Measurements from ENCODE around the gene ZNF697. TPM values are rescaled to one million over a fixed set of nuclear protein-coding genes. Genes with fewer than 3 reads are reported as not detected.

The ZNF697 gene
- total RNA-seq, 2 donors from 2014 or later = 12.0 to 14.8 TPM

DNA sequence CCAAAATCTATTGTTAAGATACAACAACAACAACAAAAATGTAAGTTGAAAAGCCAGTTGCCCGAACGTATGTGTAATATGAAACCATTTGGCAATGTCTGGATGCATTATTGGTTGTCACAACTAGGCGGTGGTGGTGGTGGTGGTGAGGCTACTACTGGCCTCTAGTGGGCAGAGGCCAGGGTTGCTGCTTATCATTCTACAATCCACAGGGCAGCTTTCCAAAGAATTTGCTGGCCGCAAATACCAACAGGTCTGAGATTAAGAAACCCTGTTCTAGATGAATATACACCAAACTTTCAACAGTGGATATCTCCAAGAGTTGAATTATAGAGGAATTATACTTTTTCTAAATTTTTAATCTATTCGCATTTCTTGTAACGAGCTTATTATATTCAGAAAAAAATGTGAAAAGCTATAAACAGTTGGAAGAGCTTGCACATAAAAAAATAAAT lies 26.8 kb upstream of the ZNF697 start:
- Histone ChIP-seq H3K9ac (ENCODE audit: extremely low read depth, low read length, poor library complexity, severe bottlenecking) (no peak overlapping the region), H3K9me3 (ENCODE audit: control insufficient read depth, low read length) (no peaks in the 10 kb centered on the region), H3K27me3 (ENCODE audit: control insufficient read depth, insufficient read depth, low read length, poor library complexity, severe bottlenecking) (no peaks in the 10 kb centered on the region), H3K27ac (ENCODE audit: low read depth, low read length) (no peak overlapping the region), H3K36me3 (ENCODE audit: control insufficient read depth, insufficient read depth, low read length) (no peaks in the 10 kb centered on the region), H3K4me3 (ENCODE audit: low read length) (no peak overlapping the region), H3K4me1 (ENCODE audit: control insufficient read depth, insufficient read depth, low read length) (peaks cover 10% of the 10 kb centered on the region)
- no peaks in the 10 kb centered on the region for H3K9me3 Mint-ChIP-seq
- no peak overlapping the region for H3K27ac Mint-ChIP-seq
- no peaks in the 10 kb centered on the region for H3K36me3 Mint-ChIP-seq (ENCODE audit: low read depth)
- TF ChIP-seq CTCF (conservative IDR thresholded peaks at IDR 0.05) = no peak
- no peaks in the 10 kb centered on the region for H3K27me3 Mint-ChIP-seq (ENCODE audit: insufficient read depth)
- peak overlapping the region; percentile 52 for H3K4me3 Mint-ChIP-seq
- WGBS, 2 experiments (ENCODE audit: insufficient coverage in 1 of 2, insufficient read length in 1 of 2) = 80% methylated on average over 1 of the region's 6 CpGs; no CpG with 5 or more reads in 1 of the 2 experiments
- H3K4me1 Mint-ChIP-seq = peaks cover 30% of the 10 kb centered on the region
- DNase-seq = no peak

DNA sequence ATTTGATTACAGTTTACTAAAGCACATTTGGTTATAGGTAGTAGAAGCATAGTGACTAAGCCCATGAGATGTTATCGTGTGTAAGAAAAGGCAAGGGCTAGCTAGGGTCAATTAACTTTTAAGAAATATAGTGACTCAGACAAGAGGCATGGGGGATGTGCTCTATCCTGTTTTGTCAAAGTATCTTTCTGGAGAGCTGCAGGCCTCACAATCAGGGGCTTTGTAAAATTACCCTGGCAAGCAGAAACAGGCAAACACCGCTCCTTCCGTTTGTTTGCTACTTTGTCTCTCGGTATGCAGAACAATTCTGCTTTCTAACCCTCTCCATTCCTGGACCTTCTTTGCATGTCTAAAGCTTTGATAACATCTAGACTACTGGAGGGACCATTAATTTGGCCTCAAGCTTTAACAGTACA lies 26.1 kb upstream of the ZNF697 start:
- H3K27ac ChIP-seq (ENCODE audit: low read depth, low read length) = peak overlapping the region; percentile 3
- WGBS, 2 experiments (ENCODE audit: insufficient coverage in 1 of 2, insufficient read length in 1 of 2) = 55 to 59% methylated on average over 2 to 4 of the region's 4 CpGs
- no peak overlapping the region for H3K9ac ChIP-seq (ENCODE audit: extremely low read depth, low read length, poor library complexity, severe bottlenecking)
- H3K27ac Mint-ChIP-seq = peak overlapping the region; percentile 77
- H3K36me3 Mint-ChIP-seq (ENCODE audit: low read depth) = no peaks in the 10 kb centered on the region
- no peak overlapping the region for H3K4me3 ChIP-seq (ENCODE audit: low read length)
- no peaks in the 10 kb centered on the region for H3K36me3 ChIP-seq (ENCODE audit: control insufficient read depth, insufficient read depth, low read length)
- H3K4me1 Mint-ChIP-seq = peaks cover 22% of the 10 kb centered on the region
- H3K27me3 Mint-ChIP-seq (ENCODE audit: insufficient read depth) = no peaks in the 10 kb centered on the region
- TF ChIP-seq CTCF (conservative IDR thresholded peaks at IDR 0.05) = no peak
- no peak for DNase-seq
- no peak overlapping the region for H3K4me3 Mint-ChIP-seq
- no peaks in the 10 kb centered on the region for H3K9me3 Mint-ChIP-seq
- H3K4me1 ChIP-seq (ENCODE audit: control insufficient read depth, insufficient read depth, low read length) = peaks cover 10% of the 10 kb centered on the region
- H3K9me3 ChIP-seq (ENCODE audit: control insufficient read depth, low read length) = no peaks in the 10 kb centered on the region
- no peaks in the 10 kb centered on the region for H3K27me3 ChIP-seq (ENCODE audit: control insufficient read depth, insufficient read depth, low read length, poor library complexity, severe bottlenecking)

GRCh38 chr1:119673171-119673940 lies 25.3 kb upstream of the ZNF697 start:
- WGBS, 2 experiments (ENCODE audit: insufficient coverage in 1 of 2, insufficient read length in 1 of 2) = 93 to 98% methylated on average over 4 of the region's 4 CpGs
- Histone ChIP-seq H3K4me1 (ENCODE audit: control insufficient read depth, insufficient read depth, low read length) (peaks cover 10% of the 10 kb centered on the region), H3K27ac (ENCODE audit: low read depth, low read length) (no peak overlapping the region), H3K27me3 (ENCODE audit: control insufficient read depth, insufficient read depth, low read length, poor library complexity, severe bottlenecking) (no peaks in the 10 kb centered on the region), H3K4me3 (ENCODE audit: low read length) (no peak overlapping the region), H3K9ac (ENCODE audit: extremely low read depth, low read length, poor library complexity, severe bottlenecking) (no peak overlapping the region), H3K9me3 (ENCODE audit: control insufficient read depth, low read length) (no peaks in the 10 kb centered on the region), H3K36me3 (ENCODE audit: control insufficient read depth, insufficient read depth, low read length) (no peaks in the 10 kb centered on the region)
- Mint-ChIP-seq H3K4me1 (peaks cover 20% of the 10 kb centered on the region), H3K36me3 (ENCODE audit: low read depth) (no peaks in the 10 kb centered on the region), H3K27me3 (ENCODE audit: insufficient read depth) (no peaks in the 10 kb centered on the region), H3K4me3 (no peak overlapping the region), H3K27ac (peak overlapping the region; percentile 77), H3K9me3 (no peaks in the 10 kb centered on the region)
- DNase-seq = no peak
- TF ChIP-seq CTCF (conservative IDR thresholded peaks at IDR 0.05) = no peak

Measured in endodermal cell (in vitro differentiated cells).